GM23338 (cell line): ENCODE data around the gene DRAXIN.

ENCODE experiments used
- JUNB ChIP-seq: IDR thresholded peaks from one replicate; pipeline ENCODE4 v1.6.1; 2016; ENCODE audit warnings: antibody characterized with exemption; ENCODE audit not compliant: unreplicated experiment
- TF ChIP-seq, protein P1 (sequence below), 2 experiments: fragments of 200-600 bp in 1 of 2; sonication (generic) in 1 of 2; conservative IDR thresholded peaks; 2 replicates each; pipeline versions ENCODE4 v1.5.1 to v1.6.1; 2016 to 2017; ENCODE audit warnings: antibody characterized with exemption in 2 of 2, low read depth in 2 of 2, mild to moderate bottlenecking in 2 of 2, moderate library complexity in 1 of 2

DNA sequence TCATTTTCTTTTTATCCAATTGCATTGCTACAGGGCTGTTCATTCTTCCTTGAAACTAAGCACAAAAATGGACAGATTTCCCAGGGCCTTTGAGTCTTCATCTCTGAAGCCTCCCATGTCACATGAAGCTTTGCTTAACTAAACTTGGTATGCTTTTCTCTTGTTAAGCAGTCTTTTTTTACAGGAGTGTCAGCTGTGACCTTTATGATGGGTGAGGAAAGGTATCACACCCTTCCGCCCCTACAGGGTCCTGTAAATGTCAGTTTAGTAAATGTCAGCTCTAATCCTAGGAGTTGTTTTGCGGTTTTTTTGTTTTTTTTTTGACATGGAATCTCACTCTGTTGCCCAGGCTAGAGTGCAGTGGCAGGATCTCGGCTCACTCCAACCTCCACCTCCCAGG is 41.8 kb downstream of the DRAXIN start:
- TF ChIP-seq, protein P1, sequence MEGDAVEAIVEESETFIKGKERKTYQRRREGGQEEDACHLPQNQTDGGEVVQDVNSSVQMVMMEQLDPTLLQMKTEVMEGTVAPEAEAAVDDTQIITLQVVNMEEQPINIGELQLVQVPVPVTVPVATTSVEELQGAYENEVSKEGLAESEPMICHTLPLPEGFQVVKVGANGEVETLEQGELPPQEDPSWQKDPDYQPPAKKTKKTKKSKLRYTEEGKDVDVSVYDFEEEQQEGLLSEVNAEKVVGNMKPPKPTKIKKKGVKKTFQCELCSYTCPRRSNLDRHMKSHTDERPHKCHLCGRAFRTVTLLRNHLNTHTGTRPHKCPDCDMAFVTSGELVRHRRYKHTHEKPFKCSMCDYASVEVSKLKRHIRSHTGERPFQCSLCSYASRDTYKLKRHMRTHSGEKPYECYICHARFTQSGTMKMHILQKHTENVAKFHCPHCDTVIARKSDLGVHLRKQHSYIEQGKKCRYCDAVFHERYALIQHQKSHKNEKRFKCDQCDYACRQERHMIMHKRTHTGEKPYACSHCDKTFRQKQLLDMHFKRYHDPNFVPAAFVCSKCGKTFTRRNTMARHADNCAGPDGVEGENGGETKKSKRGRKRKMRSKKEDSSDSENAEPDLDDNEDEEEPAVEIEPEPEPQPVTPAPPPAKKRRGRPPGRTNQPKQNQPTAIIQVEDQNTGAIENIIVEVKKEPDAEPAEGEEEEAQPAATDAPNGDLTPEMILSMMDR (conservative IDR thresholded peaks at IDR 0.05; ENCODE audit: low read depth in 2 of 2): no peak
- no peak for TF ChIP-seq JUNB
